Subcutaneous adipose tissue (tissue), 4 donors: ENCODE results near the gene ABCA10. TPM values are rescaled to one million over a fixed set of nuclear protein-coding genes. Genes with fewer than 3 reads are reported as not detected.

Source experiments
- CTCF ChIP-seq: fragments of 450-650 bp; IDR thresholded peaks from one replicate; pipeline ENCODE4 v1.5.1; 2016; ENCODE audit warnings: low read depth, mild to moderate bottlenecking, control low read depth, antibody characterized with exemption, moderate library complexity
- total RNA-seq, 4 donors: library from RNA; depleted of rRNA; stranded (reverse); fragments of >200 nt; gene quantifications; one replicate each; pipeline ENCODE4 v1.1.0, GENCODE V29; 2016

The ABCA10 gene
- total RNA-seq, 4 donors from 2014 or later = 12.7 to 32.8 (median 24.5) TPM

- no peak for TF ChIP-seq CTCF
These were observed 69.2 kb downstream of the ABCA10 start for GRCh38 chr17:69159418-69159817.

- TF ChIP-seq CTCF = no peak
These were observed 74.4 kb downstream of the ABCA10 start for GRCh38 chr17:69154267-69154666.

DNA sequence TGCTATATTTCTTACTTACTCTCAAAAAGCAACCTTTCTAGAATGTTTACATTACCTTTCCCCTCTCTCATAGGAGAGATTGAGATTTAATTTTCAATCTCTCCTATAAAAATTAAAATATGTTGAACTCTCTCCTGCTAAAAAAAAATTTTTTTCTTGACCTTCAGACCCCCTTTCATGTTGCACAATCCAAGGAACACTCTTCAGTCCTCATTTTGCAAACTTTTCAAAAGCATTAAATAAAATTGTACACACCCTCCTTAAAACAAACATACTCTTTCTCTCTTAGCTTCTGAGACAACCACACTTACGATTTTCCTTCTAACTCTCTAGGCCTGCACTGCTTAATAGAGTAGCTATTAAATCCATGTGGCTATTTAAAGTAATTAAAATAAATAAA is 78.3 kb downstream of the ABCA10 start:
- no peak for TF ChIP-seq CTCF

GRCh38 chr17:69147460-69147859 is 81.2 kb downstream of the ABCA10 start:
- no peak for TF ChIP-seq CTCF

DNA sequence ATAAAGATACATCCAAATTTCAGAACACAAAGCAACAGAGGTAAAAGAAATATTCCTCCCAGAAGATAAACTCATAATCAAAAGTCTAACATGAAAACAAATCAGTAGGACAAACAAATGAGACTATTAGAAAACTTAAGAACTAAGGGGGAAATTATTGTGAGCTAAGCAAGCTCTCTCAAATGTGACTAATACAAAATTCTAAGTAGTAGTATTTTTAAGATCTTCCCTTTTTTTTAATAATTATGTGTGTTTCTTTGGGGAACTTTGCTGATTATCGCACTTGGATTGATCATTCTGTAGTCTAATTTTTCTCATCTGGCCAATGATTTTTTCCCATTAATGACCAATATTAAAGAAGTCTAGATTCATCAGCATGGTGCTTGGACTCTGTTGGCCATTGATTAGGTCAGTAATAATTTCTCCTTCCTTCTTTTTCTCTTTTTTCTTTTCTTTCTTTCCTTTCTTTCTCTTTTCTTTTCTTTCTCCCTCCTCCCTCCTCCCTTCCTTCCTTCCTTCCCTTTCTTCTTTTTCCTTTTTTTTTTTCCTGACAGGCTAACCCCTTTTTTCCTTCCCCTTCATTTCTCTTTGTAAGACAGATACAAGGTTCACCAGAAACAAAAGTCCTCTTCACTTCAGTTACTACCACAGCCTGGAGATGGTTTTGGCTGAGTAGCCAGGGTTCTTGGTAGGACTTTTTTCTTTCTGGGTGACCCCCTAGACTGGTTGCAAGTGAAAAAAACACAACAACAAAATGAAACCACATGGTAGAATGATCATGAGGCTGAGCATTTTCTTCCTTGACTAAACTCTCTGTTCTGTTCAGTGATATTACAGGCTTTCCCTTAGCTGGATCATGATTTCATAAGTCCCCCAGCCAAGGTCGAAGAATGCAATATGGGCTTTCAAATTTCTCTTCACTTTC is 84.0 kb downstream of the ABCA10 start:
- TF ChIP-seq CTCF = no peak

DNA sequence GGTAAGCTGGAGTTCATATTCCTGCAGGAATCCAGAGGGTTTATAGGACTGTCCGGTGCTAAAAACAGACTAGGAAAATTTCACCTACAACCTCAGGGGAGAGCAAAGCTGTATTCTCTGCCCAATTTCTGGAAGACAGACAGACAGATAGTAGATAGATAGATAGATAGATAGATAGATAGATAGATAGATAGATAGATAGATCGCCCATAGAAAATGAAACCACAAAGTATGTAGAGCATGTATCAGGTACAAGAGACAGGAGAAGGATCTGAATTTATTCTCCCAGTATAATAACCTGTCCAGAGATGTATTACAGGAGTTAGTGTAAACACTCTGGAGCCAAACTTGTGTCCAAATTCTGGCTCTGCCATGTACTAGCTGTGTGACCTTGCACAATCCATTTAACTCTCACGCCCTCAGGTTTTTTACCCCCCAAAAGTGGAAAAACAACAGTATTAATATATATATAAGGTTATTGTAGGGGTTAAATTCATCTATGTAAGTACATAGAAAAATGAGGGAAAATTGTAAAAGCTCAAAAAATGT is 84.9 kb downstream of the ABCA10 start:
- TF ChIP-seq CTCF = no peak

DNA sequence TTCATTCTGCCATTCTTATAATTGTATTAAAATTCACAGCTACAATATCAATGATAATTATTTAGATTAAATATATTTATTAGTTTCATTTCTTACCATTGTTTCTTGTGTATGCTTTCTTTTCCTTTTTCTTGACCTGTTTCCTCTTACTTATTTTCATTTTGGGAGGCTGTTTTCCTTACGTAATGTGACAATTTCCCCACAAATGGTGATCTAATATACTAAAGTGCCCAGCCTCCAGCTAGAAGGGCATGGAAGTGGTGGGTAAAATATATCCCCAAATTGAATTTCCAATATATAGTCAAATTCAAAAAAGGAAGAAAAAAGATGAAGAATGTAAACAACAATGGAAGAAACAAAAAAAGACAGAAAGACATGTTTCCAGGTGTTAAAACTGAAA is 85.5 kb downstream of the ABCA10 start:
- no peak for TF ChIP-seq CTCF
